NOMO-1 treated with DMSO at 0.1 percent for 48 hours (cell line): Measurements from ENCODE around the gene RRBP1.

Experiments
- DNase-seq: peaks from one replicate; lab custom pipeline; 2025; ENCODE audit not compliant: unreplicated experiment; lab: John Stamatoyannopoulos, UW

The RRBP1 gene

GRCh38 chr20:17611290-17611539, 70.8 kb downstream of the RRBP1 start:
- no peak for DNase-seq

DNA sequence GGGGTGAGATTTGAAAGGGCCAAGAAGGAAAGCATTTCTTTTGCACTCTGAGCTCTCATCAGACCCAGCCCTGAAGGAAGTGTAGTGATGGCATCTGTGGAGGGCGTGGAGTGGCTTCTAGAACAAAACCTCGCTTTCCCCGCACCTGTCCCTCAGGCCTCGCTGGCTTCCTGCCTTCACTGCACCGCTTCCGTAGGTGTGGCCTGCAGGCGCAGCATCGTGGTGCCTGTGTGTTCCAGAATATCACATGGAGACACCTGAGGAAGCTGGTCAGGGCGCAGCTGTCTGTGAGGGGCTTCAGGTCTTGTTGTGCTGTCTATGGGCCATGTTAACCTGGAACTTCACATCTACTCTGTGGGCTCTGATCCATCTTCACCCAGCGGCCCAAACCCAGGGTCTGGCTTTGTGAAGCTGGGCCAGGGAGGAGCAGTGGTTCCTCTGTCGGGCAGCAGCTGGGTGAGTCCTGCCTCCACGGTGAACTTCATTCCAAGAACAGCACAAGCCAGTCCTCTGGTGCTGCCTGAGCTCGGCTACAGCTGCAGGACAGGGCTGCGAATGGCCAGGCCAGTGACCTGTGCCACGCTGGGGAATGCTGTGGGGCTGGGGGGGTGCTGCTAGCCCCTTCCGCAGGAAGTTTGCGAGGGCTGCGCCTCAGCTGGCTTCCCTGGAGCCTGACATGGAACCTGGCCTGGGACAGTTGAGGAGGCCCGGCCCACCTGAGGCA, 71.3 kb downstream of the RRBP1 start:
- no peak for DNase-seq

GRCh38 chr20:17609811-17610377, 72.1 kb downstream of the RRBP1 start:
- no peak for DNase-seq

DNA sequence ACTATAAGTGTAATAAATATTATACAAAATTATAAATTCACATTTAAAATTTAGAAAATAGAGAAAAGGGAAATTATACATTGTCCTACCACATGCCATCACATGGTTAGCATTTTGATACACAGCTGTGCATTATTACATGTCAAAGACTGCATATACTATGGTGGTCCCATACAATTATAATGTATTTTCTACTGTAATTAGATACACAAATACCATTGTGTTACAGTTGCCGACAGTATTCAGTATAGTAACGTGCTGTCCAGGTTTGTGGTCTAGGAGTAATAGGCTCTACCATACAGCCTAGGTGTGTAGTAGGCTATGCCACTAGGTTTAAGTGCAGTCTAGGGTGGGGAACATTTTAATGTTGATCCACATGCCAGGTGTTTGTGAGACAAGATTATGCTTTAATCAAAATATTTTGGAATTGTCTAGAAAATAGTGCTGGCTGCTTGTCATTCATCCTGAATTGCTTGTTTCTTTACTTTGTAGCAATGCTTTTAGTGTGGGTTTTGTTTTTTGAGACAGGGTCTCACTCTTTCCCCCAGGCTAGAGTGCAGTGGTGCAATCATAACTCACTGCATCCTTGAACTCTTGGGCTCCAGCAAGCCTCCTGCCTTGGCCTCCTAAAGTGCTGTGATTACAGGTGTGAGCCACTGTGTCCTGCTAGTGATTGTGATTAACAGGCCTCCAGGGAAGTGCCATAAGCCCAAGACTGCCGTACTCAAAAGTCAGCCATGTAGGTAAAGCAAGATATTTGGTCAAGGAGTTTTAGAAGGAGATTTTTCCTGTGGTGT, 73.1 kb downstream of the RRBP1 start:
- DNase-seq, result no peak

- DNase-seq, result no peak
Measured at GRCh38 chr20:17606001-17606400, 76.0 kb downstream of the RRBP1 start.

GRCh38 chr20:17605131-17605660, 76.8 kb downstream of the RRBP1 start:
- no peak for DNase-seq

DNA sequence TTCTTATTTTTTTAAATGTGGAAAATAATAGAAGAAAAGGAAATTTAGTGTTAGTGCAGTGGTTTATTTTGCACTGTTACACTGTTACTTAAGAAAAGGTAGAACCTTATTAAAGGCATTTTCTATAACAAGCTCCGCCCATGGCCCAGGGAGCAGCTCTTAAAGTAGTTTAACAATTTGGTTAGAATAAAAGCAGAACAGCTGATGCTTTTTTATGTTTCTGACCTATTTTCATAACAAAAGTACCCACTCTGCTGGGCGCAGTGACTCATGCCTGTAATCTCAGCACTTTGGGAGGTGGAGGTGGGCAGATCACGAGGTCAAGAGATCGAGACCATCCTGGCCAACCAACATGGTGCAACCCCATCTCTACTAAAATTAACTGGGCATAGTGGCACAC, 79.5 kb downstream of the RRBP1 start:
- no peak for DNase-seq

- DNase-seq, result no peak
Measured at GRCh38 chr20:17601957-17602356, 80.1 kb downstream of the RRBP1 start.

GRCh38 chr20:17598013-17598550, 84.0 kb downstream of the RRBP1 start:
- no peak for DNase-seq

DNA sequence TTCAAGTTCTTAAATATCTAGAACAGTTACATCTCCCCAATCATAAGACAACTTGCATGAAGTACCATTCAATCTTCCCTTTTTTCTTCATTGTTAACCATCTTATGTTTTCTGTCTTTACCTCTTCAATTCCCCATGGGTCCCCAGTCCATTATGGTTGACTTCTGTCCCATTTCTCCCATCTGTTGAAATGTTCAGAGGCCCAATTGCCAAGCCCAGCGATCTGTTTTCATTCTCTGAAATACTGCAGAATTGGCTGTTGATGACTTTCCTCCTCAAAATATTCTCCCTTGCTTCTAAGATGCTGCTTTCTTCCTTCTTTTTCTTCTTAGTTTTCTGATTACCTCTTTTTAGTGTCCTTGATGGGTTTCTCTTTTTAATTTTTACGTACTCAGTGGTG, 86.2 kb downstream of the RRBP1 start:
- no peak for DNase-seq

GRCh38 chr20:17594443-17594842, 87.6 kb downstream of the RRBP1 start:
- DNase-seq, result no peak

GRCh38 chr20:17593902-17594301, 88.1 kb downstream of the RRBP1 start:
- no peak for DNase-seq

- no peak for DNase-seq
Measured at GRCh38 chr20:17590245-17590644, 91.8 kb downstream of the RRBP1 start.

DNA sequence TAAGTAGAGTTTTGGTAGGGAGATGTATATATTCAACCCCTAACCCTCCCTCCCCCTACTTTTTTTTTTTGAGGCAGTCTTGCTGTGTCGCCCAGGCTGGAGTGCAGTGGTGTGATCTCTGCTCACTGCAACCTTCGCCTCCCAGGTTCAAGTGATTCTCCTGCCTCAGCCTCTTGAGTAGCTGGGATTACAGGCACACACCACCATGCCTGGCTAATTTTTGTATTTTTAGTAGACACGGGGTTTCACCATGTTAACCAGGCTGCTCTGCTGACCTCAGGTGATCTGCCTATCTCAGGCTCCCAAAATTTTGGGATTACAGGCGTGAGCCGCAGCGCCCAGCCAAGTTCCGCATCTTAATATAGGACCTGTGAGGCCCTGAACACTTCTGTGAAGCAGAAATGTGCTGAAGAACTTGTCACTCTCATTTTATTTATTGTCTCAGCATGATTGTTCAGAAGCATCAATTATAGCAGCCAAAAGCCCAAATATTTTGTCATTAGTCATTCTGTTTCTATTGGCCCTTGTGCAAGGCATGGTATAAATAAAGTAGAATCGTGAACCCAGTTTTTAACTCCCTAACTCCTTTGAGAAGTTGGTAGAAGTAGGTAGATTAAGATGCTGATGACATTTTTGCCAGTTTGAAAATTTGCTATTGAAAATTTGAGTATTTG, 92.7 kb downstream of the RRBP1 start:
- no peak for DNase-seq

GRCh38 chr20:17587824-17588223, 94.2 kb downstream of the RRBP1 start:
- DNase-seq, result no peak

GRCh38 chr20:17587148-17587547, 94.9 kb downstream of the RRBP1 start:
- no peak for DNase-seq

DNA sequence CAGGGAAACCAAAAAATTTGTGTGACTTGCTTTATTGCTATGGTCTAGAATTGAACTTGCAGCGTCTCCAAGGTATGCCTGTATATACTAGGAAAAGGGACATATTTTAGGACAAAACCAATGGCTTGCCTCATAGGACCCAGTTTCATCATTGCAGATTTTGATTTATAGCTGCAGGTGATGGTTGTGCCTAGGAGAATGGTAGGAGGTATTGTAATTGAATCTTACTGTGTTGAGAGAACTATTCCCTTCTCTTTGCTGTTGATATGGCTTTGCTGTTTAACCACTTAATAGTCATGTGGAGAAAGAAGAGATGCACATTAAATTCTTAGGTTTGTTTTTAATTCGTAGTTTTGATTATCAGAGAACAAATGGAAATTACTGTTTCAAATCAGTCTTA, 95.8 kb downstream of the RRBP1 start:
- DNase-seq, result no peak

GRCh38 chr20:17584689-17585088, 97.4 kb downstream of the RRBP1 start:
- no peak for DNase-seq

DNA sequence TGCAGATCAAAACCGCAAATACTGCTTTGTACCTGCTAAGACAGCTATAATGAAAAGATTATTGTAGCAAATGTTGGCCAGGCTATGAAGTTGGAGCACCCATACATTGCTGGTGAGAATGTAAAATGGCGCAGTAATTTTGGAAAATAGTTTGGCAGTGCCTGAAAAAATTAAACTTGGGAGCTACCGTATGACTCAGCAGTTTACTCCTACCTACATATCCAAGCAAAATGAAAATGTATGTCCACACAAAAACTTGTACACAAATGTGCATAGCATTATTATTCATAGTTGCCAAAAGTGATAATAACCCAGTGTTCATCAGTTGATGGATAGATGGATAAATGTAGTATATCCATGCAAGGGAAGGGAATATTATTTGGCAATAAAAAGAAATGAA, 98.9 kb downstream of the RRBP1 start:
- no peak for DNase-seq

DNA sequence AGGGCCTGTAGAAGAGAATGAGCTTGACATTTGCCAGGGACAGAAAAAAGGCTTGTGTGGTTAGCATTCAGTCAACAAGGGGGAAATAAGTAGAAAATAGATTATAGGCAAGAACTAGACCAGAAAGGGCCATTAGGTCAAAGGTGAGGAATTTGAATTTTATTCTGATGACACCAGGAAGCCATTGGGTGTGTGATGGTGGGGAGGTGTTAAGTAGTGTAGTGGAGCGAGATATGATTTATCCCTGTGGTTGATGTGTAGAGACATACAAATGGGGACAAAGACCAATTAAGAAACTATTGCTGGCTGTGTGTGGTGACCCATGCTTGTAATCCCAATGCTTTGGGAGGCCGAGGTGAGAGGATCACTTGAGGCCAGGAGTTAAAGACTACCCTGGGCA, 101.1 kb downstream of the RRBP1 start:
- no peak for DNase-seq

DNA sequence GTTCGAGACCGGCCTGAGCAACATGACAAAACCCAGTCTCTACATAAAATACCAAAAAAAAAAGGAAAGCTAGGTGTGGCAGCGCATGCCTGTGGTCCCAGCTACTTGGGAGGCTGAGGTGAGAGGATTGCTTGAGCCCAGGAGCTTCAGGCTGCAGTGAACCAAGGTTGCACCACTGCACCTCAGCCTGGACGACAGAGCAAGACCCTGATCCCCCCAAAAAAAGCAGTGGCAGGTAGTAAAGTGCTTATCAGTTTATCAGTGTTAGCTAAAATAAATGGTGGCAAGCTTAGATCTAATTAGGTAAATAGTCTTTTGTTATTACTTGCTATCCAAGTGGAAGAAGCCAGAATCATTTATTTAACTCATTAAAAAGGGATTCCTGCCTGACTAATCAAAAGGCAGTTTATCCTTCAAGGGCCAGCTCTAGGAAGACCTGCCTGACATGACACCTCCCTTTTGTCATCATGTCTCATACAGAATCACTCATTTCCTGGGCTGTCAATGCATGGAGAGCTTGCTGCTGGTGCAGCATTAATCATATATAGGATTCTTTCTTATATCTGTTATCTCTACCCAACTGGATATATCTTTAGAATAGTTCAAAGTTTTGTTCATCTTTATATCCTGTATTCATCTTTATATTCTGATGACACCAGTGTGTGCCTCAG, 102.5 kb downstream of the RRBP1 start:
- no peak for DNase-seq
